Activated naive CD8-positive, alpha-beta T cell (primary cell): ENCODE measurements around the gene UNC80.
A peak's percentile ranks its signal among the peaks of the same experiment; 100 is the strongest.

ENCODE experiments used
- H3K27ac Mint-ChIP-seq: one replicate; pipeline ENCODE4 v1.8.0; 2021; ENCODE audit warnings: mixed read lengths
- H3K27me3 Mint-ChIP-seq: one replicate; pipeline ENCODE4 v1.8.0; 2021; ENCODE audit warnings: mixed read lengths
- H3K36me3 Mint-ChIP-seq: one replicate; pipeline ENCODE4 v1.8.0; 2021; ENCODE audit warnings: mixed read lengths
- H3K4me1 Mint-ChIP-seq: one replicate; pipeline ENCODE4 v1.8.0; 2021; ENCODE audit warnings: low read depth, mixed read lengths
- H3K4me3 Mint-ChIP-seq: one replicate; pipeline ENCODE4 v1.8.0; 2021; ENCODE audit warnings: mild to moderate bottlenecking, mixed read lengths
- H3K9me3 Mint-ChIP-seq: one replicate; pipeline ENCODE4 v1.8.0; 2021; ENCODE audit warnings: low read depth, mixed read lengths

Gene UNC80

DNA sequence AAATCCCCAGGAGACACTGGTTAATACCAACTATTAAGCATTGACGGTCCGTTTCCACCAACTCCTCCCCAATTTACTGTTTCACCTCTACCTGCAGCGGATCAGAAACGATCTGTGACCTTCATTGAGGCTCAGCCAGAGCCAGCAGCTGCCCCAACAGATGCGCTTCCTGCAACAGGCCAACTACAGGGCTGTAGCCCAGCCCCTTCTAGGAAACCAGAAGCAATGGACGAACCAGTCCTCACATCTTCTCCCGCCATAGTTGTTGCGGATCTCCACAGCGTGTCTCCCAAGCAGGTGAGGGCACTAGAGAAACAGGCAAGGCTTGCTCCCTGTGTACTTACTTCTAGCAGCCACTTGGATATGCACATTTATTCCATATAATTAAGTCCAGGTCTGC lies 222.3 kb downstream of the UNC80 start:
- no peak overlapping the region for H3K27ac Mint-ChIP-seq
- no peak overlapping the region for H3K4me3 Mint-ChIP-seq

GRCh38 chr2:209998596-209998995 lies 227.0 kb downstream of the UNC80 start:
- no peak overlapping the region for H3K4me3 Mint-ChIP-seq
- H3K27me3 Mint-ChIP-seq: no peaks in the 10 kb centered on the region
- no peak overlapping the region for H3K27ac Mint-ChIP-seq
- H3K36me3 Mint-ChIP-seq: no peaks in the 10 kb centered on the region
- H3K4me1 Mint-ChIP-seq: peaks cover 19% of the 10 kb centered on the region
- H3K9me3 Mint-ChIP-seq: no peaks in the 10 kb centered on the region

More for the DNA sequence above, 222.3 kb downstream of the UNC80 start:
- Mint-ChIP-seq H3K9me3 (no peaks in the 10 kb centered on the region), H3K36me3 (no peaks in the 10 kb centered on the region), H3K27me3 (peaks cover 7% of the 10 kb centered on the region), H3K4me1 (peaks cover 5% of the 10 kb centered on the region)

DNA sequence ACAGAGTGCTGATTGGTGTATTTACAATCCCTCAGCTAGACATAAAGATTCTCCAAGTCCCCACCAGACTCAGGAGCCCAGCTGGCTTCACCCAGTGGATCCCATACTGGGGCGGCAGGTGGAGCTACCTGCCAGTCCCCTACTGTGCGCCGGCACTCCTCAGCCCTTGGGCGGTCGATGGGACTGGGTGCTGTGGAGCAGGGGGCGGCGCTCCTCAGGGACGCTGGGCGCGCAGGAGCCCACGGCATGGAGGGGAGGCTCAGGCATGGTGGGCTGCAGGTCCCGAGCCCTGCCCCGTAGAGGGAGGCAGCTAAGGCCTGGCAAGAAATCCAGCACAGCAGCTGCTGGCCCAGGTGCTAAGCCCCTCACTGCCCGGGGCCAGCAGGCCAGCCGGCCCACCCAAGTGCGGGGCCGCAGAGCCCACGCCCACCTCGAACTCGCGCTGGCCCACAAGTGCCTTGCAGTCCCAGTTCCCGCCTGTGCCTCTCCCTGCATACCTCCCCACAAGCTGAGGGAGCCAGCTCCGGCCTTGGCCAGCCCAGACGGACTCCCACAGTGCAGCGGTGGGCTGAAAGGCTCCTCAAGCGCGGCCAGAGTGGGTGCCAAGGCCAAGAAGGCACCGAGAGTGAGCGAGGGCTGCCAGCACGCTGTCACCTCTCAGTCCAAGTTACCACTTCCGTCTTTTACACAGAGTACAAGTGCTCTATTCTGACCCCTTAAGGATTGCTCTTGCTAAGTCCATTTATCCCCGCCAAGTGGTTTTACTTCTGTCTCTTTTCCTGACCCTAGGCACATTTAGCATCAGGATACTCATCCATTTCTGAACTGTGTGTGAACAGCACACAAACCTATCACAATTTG lies 229.1 kb downstream of the UNC80 start:
- Mint-ChIP-seq H3K27me3 (no peaks in the 10 kb centered on the region), H3K27ac (no peak overlapping the region), H3K9me3 (no peaks in the 10 kb centered on the region), H3K4me1 (peaks cover 40% of the 10 kb centered on the region), H3K36me3 (no peaks in the 10 kb centered on the region), H3K4me3 (no peak overlapping the region)

DNA sequence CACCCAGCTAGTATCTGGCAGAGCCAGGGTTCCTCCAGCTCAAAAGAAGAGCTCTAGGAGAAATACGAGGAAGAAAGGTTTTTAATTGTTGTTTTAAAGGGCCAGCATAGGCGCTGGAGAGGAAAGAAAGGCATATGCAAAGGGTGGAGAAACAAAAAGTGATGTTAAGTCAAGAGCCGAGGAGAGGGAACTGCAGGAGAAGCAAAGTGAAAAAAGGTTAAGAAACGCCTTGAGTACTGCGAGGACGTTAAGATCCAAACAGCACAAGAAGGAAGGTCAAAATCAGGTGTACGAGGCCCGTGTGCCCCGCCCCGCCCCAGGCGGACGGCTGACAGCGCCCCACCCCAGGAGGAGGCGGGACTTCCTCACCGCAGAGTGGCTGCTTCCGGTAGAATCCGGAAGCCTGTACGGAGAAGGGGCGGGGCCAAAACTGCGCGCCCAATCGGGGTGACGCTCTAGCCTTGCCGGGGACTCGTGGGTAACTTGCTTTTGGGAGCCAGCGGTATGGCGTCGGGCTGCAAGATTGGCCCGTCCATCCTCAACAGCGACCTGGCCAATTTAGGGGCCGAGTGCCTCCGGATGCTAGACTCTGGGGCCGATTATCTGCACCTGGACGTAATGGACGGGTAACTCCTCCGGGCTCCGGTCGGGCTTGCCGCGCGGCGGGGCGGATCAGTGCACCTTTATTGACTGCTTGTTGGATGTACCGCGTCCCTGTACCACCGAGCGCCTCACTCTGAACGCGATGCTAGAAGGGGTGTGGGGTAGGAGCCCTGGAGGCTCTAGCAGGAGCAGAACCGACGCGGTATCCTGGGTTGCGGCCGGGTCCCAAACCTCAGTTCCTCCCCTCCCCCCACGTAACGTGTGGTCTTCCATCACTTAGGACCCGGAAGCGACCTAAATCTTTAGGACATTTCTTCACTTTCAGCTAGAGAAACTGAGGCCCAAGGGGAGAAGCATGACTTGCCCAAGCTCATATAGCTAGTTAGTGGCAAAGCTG lies 230.8 kb downstream of the UNC80 start, which contains the start of gene RPE:
Gene RPE, plus strand, starts transcription at position 481 of the 1,000 bp plus-strand sequence. Its CDS starts 24 bp downstream, at position 505.
- peaks cover 57% of the 10 kb centered on the region for H3K4me1 Mint-ChIP-seq
- H3K36me3 Mint-ChIP-seq: no peaks in the 10 kb centered on the region
- no peaks in the 10 kb centered on the region for H3K9me3 Mint-ChIP-seq
- peak within 1 kb of the TSS; percentile 98 for H3K4me3 Mint-ChIP-seq
- no peaks in the 10 kb centered on the region for H3K27me3 Mint-ChIP-seq
- H3K27ac Mint-ChIP-seq: peak within 1 kb of the TSS; percentile 95

DNA sequence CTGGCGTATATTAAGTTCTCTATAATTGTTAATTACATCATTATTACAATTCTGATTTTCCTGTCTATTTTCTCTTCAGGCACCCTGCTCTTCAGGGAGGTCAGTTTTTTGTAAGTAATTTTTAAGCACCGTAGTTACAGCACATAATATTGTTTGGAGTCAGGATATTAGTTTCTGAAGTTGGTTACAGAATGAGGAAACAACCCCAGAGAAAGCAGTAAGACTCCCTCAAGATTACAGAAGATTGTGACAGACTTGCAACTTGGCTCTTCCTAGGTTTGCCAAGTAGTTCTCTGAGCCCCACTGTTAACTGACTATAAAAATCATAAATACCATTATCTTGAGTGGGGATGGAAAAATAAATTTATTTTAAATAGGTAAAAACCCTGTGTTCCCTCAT lies 231.7 kb downstream of the UNC80 start:
- H3K36me3 Mint-ChIP-seq: no peaks in the 10 kb centered on the region
- H3K4me3 Mint-ChIP-seq: peak overlapping the region; percentile 98
- no peaks in the 10 kb centered on the region for H3K9me3 Mint-ChIP-seq
- H3K4me1 Mint-ChIP-seq: peaks cover 64% of the 10 kb centered on the region
- H3K27ac Mint-ChIP-seq: peak overlapping the region; percentile 95
- no peaks in the 10 kb centered on the region for H3K27me3 Mint-ChIP-seq

DNA sequence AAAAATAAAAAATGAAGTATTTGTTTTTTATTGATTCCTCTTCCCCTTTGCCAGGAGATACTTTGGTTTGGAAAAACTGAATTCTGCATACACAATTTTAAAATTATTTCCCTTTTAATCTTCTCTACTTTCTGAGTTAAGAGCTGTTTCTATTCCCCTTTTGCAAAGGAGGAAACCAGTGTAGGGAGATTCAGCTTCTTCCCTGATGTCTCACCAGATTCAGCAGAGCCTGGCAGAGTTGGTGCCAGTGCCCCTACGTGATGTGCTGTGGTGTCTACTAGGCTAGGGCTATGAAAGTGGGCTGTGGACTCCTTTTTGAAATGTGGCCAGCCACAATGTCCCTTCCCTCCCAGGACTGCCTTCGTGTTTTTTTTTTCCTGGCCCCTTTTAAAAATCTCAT lies 233.2 kb downstream of the UNC80 start:
- H3K27me3 Mint-ChIP-seq: no peaks in the 10 kb centered on the region
- peak overlapping the region; percentile 98 for H3K4me3 Mint-ChIP-seq
- peaks cover 68% of the 10 kb centered on the region for H3K4me1 Mint-ChIP-seq
- no peaks in the 10 kb centered on the region for H3K36me3 Mint-ChIP-seq
- no peak overlapping the region for H3K27ac Mint-ChIP-seq
- H3K9me3 Mint-ChIP-seq: no peaks in the 10 kb centered on the region

DNA sequence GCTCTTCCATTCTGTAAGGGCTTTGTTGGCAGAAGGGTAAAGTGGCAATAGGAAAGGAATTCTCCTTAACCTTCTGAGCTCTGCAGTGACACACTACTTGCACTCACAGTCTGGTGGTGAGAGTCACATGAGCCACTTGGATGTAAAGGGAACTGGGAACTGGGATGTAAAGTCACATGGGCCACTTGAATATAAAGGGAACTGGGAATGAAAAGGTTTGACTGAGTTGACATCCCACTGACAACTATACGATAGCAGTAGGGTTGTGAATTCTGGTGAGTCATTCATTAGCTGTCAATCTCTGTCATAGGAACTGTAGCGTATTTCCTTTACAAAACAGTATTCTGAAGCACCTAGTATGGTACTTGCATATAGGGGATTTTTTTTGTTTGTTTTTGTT lies 236.3 kb downstream of the UNC80 start:
- H3K4me1 Mint-ChIP-seq: peaks cover 68% of the 10 kb centered on the region

GRCh38 chr2:210009126-210009525 lies 237.5 kb downstream of the UNC80 start:
- Mint-ChIP-seq H3K27ac (no peak overlapping the region), H3K27me3 (no peaks in the 10 kb centered on the region), H3K36me3 (peaks cover 9% of the 10 kb centered on the region), H3K9me3 (no peaks in the 10 kb centered on the region), H3K4me1 (peaks cover 62% of the 10 kb centered on the region), H3K4me3 (no peak overlapping the region)

More for the DNA sequence above, 236.3 kb downstream of the UNC80 start:
- Mint-ChIP-seq H3K9me3 (no peaks in the 10 kb centered on the region), H3K27me3 (no peaks in the 10 kb centered on the region), H3K27ac (no peak overlapping the region), H3K36me3 (peaks cover 9% of the 10 kb centered on the region), H3K4me3 (no peak overlapping the region)

GRCh38 chr2:210009896-210010295 lies 238.3 kb downstream of the UNC80 start:
- H3K27ac Mint-ChIP-seq: peak overlapping the region; percentile 8
- peaks cover 11% of the 10 kb centered on the region for H3K36me3 Mint-ChIP-seq
- H3K4me1 Mint-ChIP-seq: peaks cover 54% of the 10 kb centered on the region
- H3K4me3 Mint-ChIP-seq: no peak overlapping the region
- no peaks in the 10 kb centered on the region for H3K27me3 Mint-ChIP-seq
- H3K9me3 Mint-ChIP-seq: no peaks in the 10 kb centered on the region

GRCh38 chr2:210020138-210020537 lies 248.5 kb downstream of the UNC80 start:
- Mint-ChIP-seq H3K27ac (no peak overlapping the region), H3K9me3 (no peaks in the 10 kb centered on the region), H3K27me3 (no peaks in the 10 kb centered on the region), H3K36me3 (peaks cover 13% of the 10 kb centered on the region), H3K4me1 (peaks cover 2% of the 10 kb centered on the region), H3K4me3 (no peak overlapping the region)

DNA sequence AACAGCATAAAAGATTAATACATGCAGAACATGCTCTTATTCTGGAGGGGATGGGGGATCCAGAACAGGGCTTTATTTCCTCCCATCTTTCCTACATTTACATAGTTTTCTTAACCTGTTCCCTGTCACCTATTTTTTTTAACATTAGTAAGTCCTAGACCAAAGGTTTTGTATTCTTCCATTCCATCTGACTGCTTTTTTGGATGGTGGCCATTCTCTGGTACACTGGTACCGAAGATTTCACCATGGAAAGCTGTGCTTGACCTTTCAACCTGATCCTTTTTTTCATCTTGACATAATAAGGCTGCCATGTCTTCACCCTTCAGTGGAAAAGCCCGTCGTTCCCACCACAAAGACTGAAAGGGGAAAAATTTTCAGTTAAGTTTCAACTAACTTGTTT lies 251.2 kb downstream of the UNC80 start:
- Mint-ChIP-seq H3K36me3 (peaks cover 7% of the 10 kb centered on the region), H3K27ac (no peak overlapping the region), H3K4me3 (no peak overlapping the region), H3K27me3 (no peaks in the 10 kb centered on the region), H3K4me1 (no peaks in the 10 kb centered on the region), H3K9me3 (no peaks in the 10 kb centered on the region)

DNA sequence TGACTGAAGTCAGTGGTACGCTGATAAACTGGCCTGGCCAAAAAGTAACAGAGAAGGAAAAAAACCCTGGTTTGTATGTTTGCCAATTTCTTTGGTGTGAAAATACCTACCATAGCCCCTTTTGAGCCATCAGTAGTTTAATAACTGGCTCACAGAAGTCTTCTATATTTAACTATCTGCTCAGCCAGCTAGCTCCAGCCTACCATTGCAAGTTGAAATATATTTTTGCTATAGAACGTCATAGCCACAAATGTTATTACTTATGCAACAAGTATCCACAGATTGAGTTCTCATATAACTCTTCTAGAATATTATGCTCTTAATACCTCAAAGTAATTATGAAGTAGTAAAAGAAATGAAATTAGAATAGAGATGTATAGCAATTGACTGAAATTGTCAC lies 256.0 kb downstream of the UNC80 start:
- Mint-ChIP-seq H3K36me3 (peaks cover 4% of the 10 kb centered on the region), H3K27me3 (no peaks in the 10 kb centered on the region), H3K4me3 (no peak overlapping the region), H3K9me3 (no peaks in the 10 kb centered on the region), H3K27ac (no peak overlapping the region), H3K4me1 (no peaks in the 10 kb centered on the region)

- Mint-ChIP-seq H3K36me3 (peaks cover 2% of the 10 kb centered on the region), H3K27me3 (no peaks in the 10 kb centered on the region), H3K27ac (no peak overlapping the region), H3K4me1 (no peaks in the 10 kb centered on the region), H3K9me3 (no peaks in the 10 kb centered on the region), H3K4me3 (no peak overlapping the region)
Measured at GRCh38 chr2:210028178-210028577, 256.5 kb downstream of the UNC80 start.

DNA sequence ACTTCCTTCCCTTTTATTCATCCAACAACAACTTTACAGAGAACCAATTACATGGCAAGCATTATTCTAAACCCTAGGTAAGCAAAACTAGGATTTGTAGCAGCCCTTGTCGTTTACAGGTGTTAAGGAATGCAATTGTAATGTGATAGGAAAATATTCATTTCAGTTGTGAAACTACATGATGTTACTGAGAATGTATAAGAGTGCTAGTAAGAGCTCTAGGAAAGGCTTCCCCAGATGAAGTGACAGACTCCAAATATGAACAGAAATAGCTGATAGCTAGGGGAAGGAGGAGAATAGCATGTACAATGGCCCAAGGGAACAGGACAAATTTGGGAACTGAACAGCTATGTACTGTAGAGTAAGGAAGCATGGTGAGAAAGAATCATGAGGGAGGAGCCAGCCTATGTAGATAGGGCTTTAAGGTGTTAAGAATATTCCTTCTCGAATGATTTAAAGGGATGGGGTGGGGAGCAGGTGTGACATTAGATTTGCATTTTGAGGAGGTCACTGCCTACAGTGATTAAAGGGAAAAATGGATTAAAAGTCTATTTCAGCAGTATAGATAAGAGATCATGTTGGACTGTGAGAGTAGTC lies 262.6 kb downstream of the UNC80 start:
- Mint-ChIP-seq H3K36me3 (no peaks in the 10 kb centered on the region), H3K4me1 (no peaks in the 10 kb centered on the region), H3K27me3 (no peaks in the 10 kb centered on the region), H3K9me3 (peaks cover 7% of the 10 kb centered on the region), H3K27ac (no peak overlapping the region), H3K4me3 (no peak overlapping the region)
